OCI-LY3 (cell line): ENCODE results near the gene SELENOW.
A peak's percentile ranks its signal among the peaks of the same experiment; 100 is the strongest.
"Not testable (repeated sequence)": the region's sequence is repeated elsewhere in the genome, so short reads cannot be mapped to it uniquely, and the experiment has no call there.

ENCODE experiments used
- H2AFZ ChIP-seq: fragments of 200-600, 300-600 bp; shearing (Covaris generic); 2 replicates; pipeline ENCODE4 v1.6.0; 2014; ENCODE audit warnings: antibody characterized with exemption, low read depth, low read length
- H3K27ac ChIP-seq: fragments of 200-600, 300-600 bp; sonication (generic); 2 replicates; pipeline ENCODE4 v1.5.1; 2014; ENCODE audit warnings: mild to moderate bottlenecking, low read length, moderate library complexity, mixed read lengths
- H3K27me3 ChIP-seq: fragments of 200-600, 300-600 bp; sonication (generic); 2 replicates; pipeline ENCODE4 v1.6.1; 2014; ENCODE audit warnings: low read depth, low read length, mixed read lengths
- H3K36me3 ChIP-seq: fragments of 200-600, 300-600 bp; sonication (generic); replicated peaks from 2 replicates; pipeline ENCODE3; 2014; ENCODE audit warnings: low read depth, low read length, mixed read lengths
- H3K4me1 ChIP-seq: fragments of 300-600, 200-600 bp; sonication (generic); 2 replicates; pipeline ENCODE4 v1.6.1; 2014; ENCODE audit warnings: low read length, mixed read lengths
- H3K4me2 ChIP-seq: fragments of 200-600, 300-600 bp; sonication (generic); 2 replicates; pipeline ENCODE4 v1.6.1; 2014; ENCODE audit warnings: low read length, mixed read lengths
- H3K4me3 ChIP-seq: fragments of 300-600, 200-600 bp; sonication (generic); 2 replicates; pipeline ENCODE4 v1.5.1; 2014; ENCODE audit warnings: antibody characterized with exemption, mild to moderate bottlenecking, low read length, moderate library complexity
- H3K79me2 ChIP-seq: fragments of 300-600, 200-600 bp; shearing (Covaris generic); 2 replicates; pipeline ENCODE4 v1.6.1; 2014; ENCODE audit warnings: mild to moderate bottlenecking, low read length, mixed read lengths
- H3K9ac ChIP-seq: fragments of 300-600, 200-600 bp; shearing (Covaris generic); 2 replicates; pipeline ENCODE4 v1.6.0; 2014; ENCODE audit warnings: mild to moderate bottlenecking, low read length, moderate library complexity
- H3K9me3 ChIP-seq: fragments of 200-600, 300-600 bp; shearing (Covaris generic); 2 replicates; pipeline ENCODE4 v1.6.1; 2014; ENCODE audit warnings: low read length, mixed read lengths; ENCODE audit not compliant: insufficient read depth
- H4K20me1 ChIP-seq: fragments of 200-600, 300-600 bp; sonication (generic); 2 replicates; pipeline ENCODE4 v1.6.1; 2016; ENCODE audit warnings: low read length, mixed read lengths; ENCODE audit not compliant: insufficient read depth
- EZH2phosphoT487 ChIP-seq: fragments of 200-600 bp; shearing (Covaris generic); IDR thresholded peaks from 2 replicates; pipeline ENCODE4 v1.6.1; 2018; ENCODE audit warnings: antibody characterized with exemption, mixed run types, low read depth
- TF ChIP-seq, protein P1 (sequence below): fragments of 200-600, 300-600 bp; sonication (generic); IDR thresholded peaks from 2 replicates; pipeline ENCODE4 v1.5.1; 2014; ENCODE audit warnings: antibody characterized with exemption, low read length, low read depth

SELENOW gene

DNA sequence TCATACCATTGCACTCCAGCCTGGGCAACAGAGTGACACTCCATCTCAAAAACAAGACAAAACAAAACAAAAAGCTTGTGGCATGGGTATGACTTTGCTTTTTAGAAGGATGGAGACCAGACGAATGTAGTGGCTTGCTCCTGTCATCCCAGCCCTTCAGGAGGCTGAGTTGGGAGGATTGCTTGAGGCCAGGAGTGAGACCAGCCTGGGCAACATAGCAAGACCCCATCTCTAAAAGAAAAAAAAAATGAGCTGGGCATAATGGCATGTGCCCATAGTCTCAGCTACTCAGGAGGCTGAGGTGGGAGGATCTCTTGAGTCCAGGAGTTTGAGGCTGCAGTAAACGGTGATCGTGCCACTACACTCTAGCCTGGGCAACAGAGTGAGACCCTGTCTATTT, 16.4 kb upstream of the SELENOW start:
- H3K4me1 ChIP-seq = peaks cover 50% of the 10 kb centered on the region
- H4K20me1 ChIP-seq = no peaks in the 10 kb centered on the region
- TF ChIP-seq, protein P1, sequence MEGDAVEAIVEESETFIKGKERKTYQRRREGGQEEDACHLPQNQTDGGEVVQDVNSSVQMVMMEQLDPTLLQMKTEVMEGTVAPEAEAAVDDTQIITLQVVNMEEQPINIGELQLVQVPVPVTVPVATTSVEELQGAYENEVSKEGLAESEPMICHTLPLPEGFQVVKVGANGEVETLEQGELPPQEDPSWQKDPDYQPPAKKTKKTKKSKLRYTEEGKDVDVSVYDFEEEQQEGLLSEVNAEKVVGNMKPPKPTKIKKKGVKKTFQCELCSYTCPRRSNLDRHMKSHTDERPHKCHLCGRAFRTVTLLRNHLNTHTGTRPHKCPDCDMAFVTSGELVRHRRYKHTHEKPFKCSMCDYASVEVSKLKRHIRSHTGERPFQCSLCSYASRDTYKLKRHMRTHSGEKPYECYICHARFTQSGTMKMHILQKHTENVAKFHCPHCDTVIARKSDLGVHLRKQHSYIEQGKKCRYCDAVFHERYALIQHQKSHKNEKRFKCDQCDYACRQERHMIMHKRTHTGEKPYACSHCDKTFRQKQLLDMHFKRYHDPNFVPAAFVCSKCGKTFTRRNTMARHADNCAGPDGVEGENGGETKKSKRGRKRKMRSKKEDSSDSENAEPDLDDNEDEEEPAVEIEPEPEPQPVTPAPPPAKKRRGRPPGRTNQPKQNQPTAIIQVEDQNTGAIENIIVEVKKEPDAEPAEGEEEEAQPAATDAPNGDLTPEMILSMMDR = no peak
- no peak for TF ChIP-seq EZH2phosphoT487
- 0 out of 2 replicates have a peak, but pooled peaks cover 3% of the 10 kb centered on the region for H3K79me2 ChIP-seq
- peak overlapping the region; percentile 31; the same call in 1 of the 2 replicates for H3K9ac ChIP-seq
- no peak overlapping the region; the same call in 1 of the 2 replicates for H3K4me3 ChIP-seq
- H3K27ac ChIP-seq = peak overlapping the region; percentile 97
- H3K27me3 ChIP-seq = no peaks in the 10 kb centered on the region
- H3K36me3 ChIP-seq = peaks cover 29% of the 10 kb centered on the region
- H2AFZ ChIP-seq = no peak overlapping the region
- H3K9me3 ChIP-seq = no peaks in the 10 kb centered on the region
- H3K4me2 ChIP-seq = peak overlapping the region; percentile 81; the same call in 1 of the 2 replicates

DNA sequence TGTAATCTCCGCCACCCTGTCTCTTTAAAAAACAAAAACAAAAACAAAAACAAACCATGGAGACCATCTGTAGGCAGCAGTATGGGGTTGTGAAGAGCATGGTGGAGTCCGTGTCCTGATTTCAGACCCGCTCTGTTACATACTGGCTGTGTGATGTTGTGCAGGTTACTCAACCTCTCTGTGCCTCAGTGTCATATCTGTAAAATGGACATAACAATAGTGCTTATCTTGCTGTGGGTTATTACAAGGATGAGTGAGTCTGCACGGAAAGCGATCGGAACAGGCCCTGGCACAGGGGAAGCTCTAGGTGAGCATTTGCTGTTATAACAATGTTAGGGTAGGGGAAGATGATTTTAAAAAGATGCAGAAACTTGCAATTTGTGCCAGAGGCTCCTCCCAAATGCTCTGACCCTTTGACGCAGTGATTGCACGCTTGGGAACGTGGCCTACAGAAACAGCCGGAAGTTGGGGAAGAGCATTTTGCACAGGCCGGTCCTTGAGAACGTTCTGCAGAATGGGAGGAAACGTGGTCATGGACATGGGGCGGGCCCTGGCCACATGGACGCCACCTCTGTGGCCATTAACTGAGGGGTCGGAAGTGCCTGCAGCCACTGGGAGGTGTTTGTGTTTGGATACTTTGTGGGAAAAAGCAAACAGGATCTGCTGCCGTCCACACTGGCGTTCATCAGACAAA, 15.7 kb upstream of the SELENOW start:
- Histone ChIP-seq H3K9ac (peak overlapping the region; percentile 31; the same call in 1 of the 2 replicates), H3K4me3 (no peak overlapping the region), H3K27me3 (no peaks in the 10 kb centered on the region), H3K79me2 (0 out of 2 replicates have a peak, but pooled peaks cover 3% of the 10 kb centered on the region), H2AFZ (no peak overlapping the region), H3K4me2 (no peak overlapping the region), H3K4me1 (peaks cover 50% of the 10 kb centered on the region), H3K36me3 (peaks cover 23% of the 10 kb centered on the region), H3K9me3 (no peaks in the 10 kb centered on the region), H4K20me1 (no peaks in the 10 kb centered on the region), H3K27ac (peak overlapping the region; percentile 97; the same call in 1 of the 2 replicates)
- TF ChIP-seq, protein P1 = no peak
- no peak for TF ChIP-seq EZH2phosphoT487

DNA sequence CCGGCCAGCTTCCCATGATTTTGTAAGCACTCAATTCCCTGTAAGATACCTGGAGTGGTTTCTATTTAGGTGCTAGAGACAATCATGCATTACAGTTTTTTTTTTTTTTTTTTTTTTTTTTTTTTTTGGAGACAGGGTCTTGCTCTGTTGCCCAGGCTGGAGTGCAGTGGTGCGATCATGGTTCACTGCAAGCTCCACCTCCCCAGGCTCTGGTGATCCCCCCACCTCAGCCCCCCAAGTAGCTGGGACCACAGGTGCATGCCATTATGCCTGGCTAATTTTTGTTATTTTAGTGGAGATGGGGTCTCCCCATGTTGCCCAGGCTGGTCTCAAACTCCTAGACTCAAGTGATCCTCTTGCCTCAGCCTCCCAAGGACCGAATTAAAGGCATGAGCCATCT, 13.8 kb upstream of the SELENOW start:
- not testable (repeated sequence) for H3K79me2 ChIP-seq, H3K4me2 ChIP-seq, H3K27me3 ChIP-seq, H4K20me1 ChIP-seq, H3K9me3 ChIP-seq, H2AFZ ChIP-seq, H3K9ac ChIP-seq, H3K36me3 ChIP-seq, H3K27ac ChIP-seq, H3K4me3 ChIP-seq
- peaks cover 59% of the 10 kb centered on the region for H3K4me1 ChIP-seq

DNA sequence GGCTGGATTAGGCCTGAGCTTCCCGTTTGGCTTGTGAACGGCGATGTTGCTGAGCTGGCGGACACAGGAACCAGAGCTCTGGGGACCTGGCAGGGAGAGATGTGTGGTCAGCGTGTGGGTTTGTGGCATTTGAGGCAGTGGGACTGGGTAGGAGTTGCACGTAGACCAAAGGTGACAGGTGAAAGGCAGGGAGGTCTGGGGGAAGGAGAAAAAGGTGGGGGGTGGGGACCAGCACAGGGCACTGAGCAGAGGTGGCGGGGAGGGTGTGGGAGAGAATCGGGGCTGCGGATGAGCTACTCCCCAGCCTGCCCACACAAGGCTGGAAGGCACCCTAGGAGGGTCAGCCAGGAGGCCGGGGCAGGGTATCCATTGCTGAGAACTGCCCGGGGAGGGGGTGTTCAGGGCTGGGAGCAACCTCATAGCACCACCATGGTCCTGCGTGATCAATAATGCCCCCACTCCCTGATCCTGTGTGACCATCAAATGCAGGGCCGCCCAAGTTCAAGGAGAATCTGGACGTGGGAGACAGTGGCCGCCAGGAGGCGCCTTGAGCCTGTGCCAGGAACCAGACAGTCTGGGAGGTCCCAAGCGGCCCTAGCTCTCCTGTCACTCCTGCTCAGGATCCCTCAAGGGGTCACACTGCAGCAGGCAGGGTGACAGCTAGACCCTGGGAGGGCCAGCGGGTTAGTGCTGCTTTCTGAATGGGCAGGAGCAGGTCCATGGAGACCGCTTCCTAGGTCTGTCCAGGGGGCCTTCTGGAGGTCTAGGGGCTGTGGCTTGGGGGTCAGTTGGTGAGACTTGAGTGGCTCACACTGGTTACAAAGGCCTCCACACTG, 12.8 kb upstream of the SELENOW start:
- no peak for TF ChIP-seq EZH2phosphoT487
- TF ChIP-seq, protein P1 = peak; percentile 87
- H3K27ac ChIP-seq = peak overlapping the region; percentile 6; the same call in 1 of the 2 replicates
- peaks cover under 1% of the 10 kb centered on the region for H3K36me3 ChIP-seq
- no peaks in the 10 kb centered on the region for H3K9me3 ChIP-seq
- H3K4me2 ChIP-seq = peak overlapping the region; percentile 29
- H3K27me3 ChIP-seq = no peaks in the 10 kb centered on the region
- H3K79me2 ChIP-seq = no peaks in the 10 kb centered on the region
- H2AFZ ChIP-seq = peak overlapping the region; percentile 39; the same call in 1 of the 2 replicates
- H3K4me3 ChIP-seq = no peak overlapping the region
- no peaks in the 10 kb centered on the region for H4K20me1 ChIP-seq
- H3K4me1 ChIP-seq = peaks cover 58% of the 10 kb centered on the region
- H3K9ac ChIP-seq = peak overlapping the region; percentile 23; the same call in 1 of the 2 replicates
